Colonic mucosa (tissue), 4 donors: ENCODE measurements around the gene CCDC71. TPM values are rescaled to one million over a fixed set of nuclear protein-coding genes. Genes with fewer than 3 reads are reported as not detected.

Experiments used
- DNase-seq: peaks from one replicate; pipeline ENCODE4 v3.0.0-alpha.2; 2020
- H3K27ac ChIP-seq: fragments of 200-600 bp; one replicate; pipeline ENCODE4 v1.8.0; 2021
- H3K27me3 ChIP-seq: fragments of 200-600 bp; one replicate; pipeline ENCODE4 v1.8.0; 2021
- H3K36me3 ChIP-seq: fragments of 200-600 bp; one replicate; pipeline ENCODE4 v1.8.0; 2021
- H3K4me1 ChIP-seq: fragments of 200-600 bp; one replicate; pipeline ENCODE4 v1.8.0; 2021; ENCODE audit warnings: mild to moderate bottlenecking
- H3K4me3 ChIP-seq: fragments of 200-600 bp; one replicate; pipeline ENCODE4 v1.8.0; 2021
- H3K9ac ChIP-seq, 2 donors: one replicate each; pipeline ENCODE4 v1.7.0; 2013; ENCODE audit warnings: control low read depth in 2 of 2, low read depth in 2 of 2, low read length in 2 of 2
- H3K9me3 ChIP-seq: fragments of 200-600 bp; one replicate; pipeline ENCODE4 v1.8.0; 2021
- intact Hi-C: fragments of 100-400 bp; cut with DNase I; formaldehyde crosslinking; loops from one replicate; pipeline ENCODE4 v1.14.1; 2022
- total RNA-seq, 2 donors: library from RNA; stranded (reverse); fragmentation: NEBNext Ultra II Directional in 1 of 2; extraction: Animal tissue kit (Norgen Biotek cat#: 25700) in 1 of 2; gene quantifications; one replicate each; pipeline ENCODE4 v1.2.1, GENCODE V29; 2021
- TF ChIP-seq, protein P1 (sequence below): fragments of 200-600 bp; IDR thresholded peaks from one replicate; pipeline ENCODE4 v1.8.0; 2022; ENCODE audit warnings: antibody characterized with exemption, mild to moderate bottlenecking
- donor health status: healthy.
- donor health status: DM: no; HTN: no; CAD: no.
- donor health status: DM: no; HTN: no; CAD: no.

Gene CCDC71
- total RNA-seq, 2 donors from 2014 or later, result 17.8 to 22.6 TPM

DNA sequence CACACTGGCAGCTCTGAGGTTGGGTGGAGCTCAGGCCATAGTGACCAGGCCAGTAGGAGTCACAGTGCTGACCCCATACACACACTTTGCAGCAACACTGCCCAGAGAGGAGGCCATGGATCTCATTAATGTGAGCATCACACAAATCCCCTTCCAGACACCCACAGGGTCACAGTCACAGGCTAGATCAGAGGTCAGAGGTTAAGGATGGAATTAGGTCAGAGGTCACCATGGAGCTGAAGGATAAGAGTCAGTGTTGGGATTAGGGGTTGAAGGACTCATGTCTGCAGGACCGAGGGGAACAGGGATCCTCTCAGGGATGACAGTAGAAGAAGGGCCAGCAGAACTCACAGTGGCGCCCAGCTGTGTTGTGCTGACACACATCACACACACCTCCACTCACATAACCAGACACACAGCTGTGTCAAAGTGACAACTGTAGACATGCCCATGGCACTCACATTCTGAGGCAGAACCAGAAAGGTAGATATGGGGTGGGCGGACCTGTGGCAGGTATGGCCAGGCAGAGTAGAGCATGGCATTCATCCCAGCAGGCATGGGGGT lies 12.7 kb downstream of the CCDC71 start:
- no peak for DNase-seq
- no peaks in the 10 kb centered on the region for H3K4me1 ChIP-seq
- H3K4me3 ChIP-seq, result no peak overlapping the region
- TF ChIP-seq, protein P1, sequence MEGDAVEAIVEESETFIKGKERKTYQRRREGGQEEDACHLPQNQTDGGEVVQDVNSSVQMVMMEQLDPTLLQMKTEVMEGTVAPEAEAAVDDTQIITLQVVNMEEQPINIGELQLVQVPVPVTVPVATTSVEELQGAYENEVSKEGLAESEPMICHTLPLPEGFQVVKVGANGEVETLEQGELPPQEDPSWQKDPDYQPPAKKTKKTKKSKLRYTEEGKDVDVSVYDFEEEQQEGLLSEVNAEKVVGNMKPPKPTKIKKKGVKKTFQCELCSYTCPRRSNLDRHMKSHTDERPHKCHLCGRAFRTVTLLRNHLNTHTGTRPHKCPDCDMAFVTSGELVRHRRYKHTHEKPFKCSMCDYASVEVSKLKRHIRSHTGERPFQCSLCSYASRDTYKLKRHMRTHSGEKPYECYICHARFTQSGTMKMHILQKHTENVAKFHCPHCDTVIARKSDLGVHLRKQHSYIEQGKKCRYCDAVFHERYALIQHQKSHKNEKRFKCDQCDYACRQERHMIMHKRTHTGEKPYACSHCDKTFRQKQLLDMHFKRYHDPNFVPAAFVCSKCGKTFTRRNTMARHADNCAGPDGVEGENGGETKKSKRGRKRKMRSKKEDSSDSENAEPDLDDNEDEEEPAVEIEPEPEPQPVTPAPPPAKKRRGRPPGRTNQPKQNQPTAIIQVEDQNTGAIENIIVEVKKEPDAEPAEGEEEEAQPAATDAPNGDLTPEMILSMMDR, result no peak
- no peak overlapping the region for H3K27ac ChIP-seq
- H3K9me3 ChIP-seq, result no peaks in the 10 kb centered on the region
- no peaks in the 10 kb centered on the region for H3K27me3 ChIP-seq
- no peak overlapping the region for H3K9ac ChIP-seq
- intact Hi-C loops, result no loop called here
- H3K36me3 ChIP-seq, result no peaks in the 10 kb centered on the region

DNA sequence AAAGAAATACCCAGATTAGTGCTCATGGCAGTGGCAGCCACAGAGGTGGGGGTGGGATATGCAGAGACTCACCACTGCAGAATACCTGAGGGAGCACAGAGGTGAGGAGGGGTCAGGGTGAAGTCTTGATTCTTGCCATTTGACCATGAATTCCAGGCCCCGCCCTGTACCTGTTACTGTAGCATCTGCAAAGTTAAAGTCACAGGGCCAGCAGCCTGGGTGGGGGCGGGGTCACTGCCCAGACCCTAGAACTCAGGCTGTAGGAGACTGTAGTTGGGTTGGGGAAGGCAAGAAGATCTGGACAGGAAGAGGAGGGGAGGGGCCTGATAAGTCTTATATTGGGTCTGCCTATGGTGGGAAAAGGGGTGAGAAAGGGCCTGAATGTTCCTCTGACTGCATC lies 14.5 kb downstream of the CCDC71 start:
- Histone ChIP-seq H3K4me1 (no peaks in the 10 kb centered on the region), H3K36me3 (no peaks in the 10 kb centered on the region), H3K9ac (no peak overlapping the region), H3K27ac (no peak overlapping the region), H3K9me3 (no peaks in the 10 kb centered on the region), H3K4me3 (no peak overlapping the region), H3K27me3 (no peaks in the 10 kb centered on the region)
- no peak for DNase-seq
- TF ChIP-seq, protein P1, result no peak
- intact Hi-C loops, result no loop called here

DNA sequence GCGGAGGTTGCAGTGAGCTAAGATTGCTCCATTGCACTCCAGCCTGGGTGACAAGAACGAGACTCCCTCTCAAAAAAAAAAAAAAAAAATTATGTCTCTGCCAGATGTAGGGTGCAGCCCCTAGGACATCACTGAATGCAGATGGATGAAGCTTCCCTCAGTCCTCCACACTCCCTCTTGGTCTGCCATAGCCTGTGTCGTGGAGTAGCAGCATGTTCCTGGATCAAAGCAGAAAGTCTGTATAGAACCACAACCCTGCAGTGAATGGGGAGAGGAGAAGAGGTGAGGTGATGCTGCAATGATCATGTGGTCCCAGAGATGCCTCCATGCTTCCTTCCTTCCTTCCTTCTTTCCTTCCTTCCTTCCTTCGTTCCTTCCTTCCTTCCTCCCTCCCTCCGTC lies 18.0 kb downstream of the CCDC71 start:
- Histone ChIP-seq H3K9me3 (no peaks in the 10 kb centered on the region), H3K27ac (no peak overlapping the region), H3K36me3 (no peaks in the 10 kb centered on the region), H3K27me3 (no peaks in the 10 kb centered on the region), H3K4me1 (no peaks in the 10 kb centered on the region), H3K4me3 (no peak overlapping the region), H3K9ac (no peak overlapping the region)
- DNase-seq, result no peak
- TF ChIP-seq, protein P1, result no peak
- intact Hi-C loops, result no loop called here

DNA sequence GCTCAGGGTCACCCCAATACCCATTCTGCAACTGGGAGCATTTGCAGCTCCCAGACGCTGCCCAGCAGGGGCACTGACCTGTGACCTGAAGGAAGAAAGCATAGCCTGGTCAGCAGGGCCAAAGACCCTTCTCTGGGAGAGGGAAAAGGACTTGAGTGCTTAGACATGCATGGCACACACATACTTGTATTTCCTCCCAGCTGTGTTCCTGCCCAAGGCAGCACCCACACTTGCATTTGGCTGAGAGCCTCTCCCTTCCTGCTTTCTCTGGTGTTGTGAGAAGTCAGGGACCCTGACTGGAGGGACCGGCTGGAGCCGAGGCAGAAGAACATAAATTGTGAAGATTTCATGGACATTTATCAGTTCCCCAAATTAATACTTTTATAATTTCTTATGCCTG lies 26.1 kb downstream of the CCDC71 start:
- TF ChIP-seq, protein P1, result no peak
- intact Hi-C loops, result no loop called here
- Histone ChIP-seq H3K36me3 (no peaks in the 10 kb centered on the region), H3K4me1 (no peaks in the 10 kb centered on the region), H3K27ac (no peak overlapping the region), H3K9me3 (no peaks in the 10 kb centered on the region), H3K9ac (no peak overlapping the region), H3K4me3 (no peak overlapping the region), H3K27me3 (no peaks in the 10 kb centered on the region)
- no peak for DNase-seq

DNA sequence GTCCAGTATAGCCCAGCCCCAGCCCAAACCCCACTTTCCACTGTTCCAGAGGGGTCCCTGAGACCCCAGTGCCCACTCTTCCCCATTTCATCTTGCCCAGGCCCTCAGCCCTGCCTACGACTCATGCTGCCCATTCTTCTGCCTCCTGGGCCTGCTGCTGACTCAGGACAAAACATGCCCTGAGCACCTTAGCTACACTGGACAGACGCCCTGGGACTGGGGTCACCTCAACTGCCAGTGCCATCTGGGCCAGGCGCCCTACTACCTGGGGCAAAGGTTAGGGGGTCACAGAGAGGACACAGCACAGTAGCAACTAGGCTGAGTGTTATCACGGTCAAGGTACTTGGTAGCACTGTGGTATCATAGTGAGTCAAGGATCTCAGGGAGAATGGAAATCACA lies 30.6 kb downstream of the CCDC71 start:
- no peak overlapping the region for H3K27ac ChIP-seq
- H3K9me3 ChIP-seq, result no peaks in the 10 kb centered on the region
- H3K4me3 ChIP-seq, result no peak overlapping the region
- DNase-seq, result no peak
- TF ChIP-seq, protein P1, result no peak
- no peaks in the 10 kb centered on the region for H3K27me3 ChIP-seq
- no peaks in the 10 kb centered on the region for H3K36me3 ChIP-seq
- intact Hi-C loops, result no loop called here
- H3K9ac ChIP-seq, result no peak overlapping the region
- peaks cover 8% of the 10 kb centered on the region for H3K4me1 ChIP-seq
